Measurements from ENCODE around the gene GALNT9. TPM values are rescaled to one million over a fixed set of nuclear protein-coding genes. Genes with fewer than 3 reads are reported as not detected.

GALNT9 gene
- polyA plus RNA-seq, 1 of the 3 experiments (the other 2 are of a cell fraction), result not detected

DNA sequence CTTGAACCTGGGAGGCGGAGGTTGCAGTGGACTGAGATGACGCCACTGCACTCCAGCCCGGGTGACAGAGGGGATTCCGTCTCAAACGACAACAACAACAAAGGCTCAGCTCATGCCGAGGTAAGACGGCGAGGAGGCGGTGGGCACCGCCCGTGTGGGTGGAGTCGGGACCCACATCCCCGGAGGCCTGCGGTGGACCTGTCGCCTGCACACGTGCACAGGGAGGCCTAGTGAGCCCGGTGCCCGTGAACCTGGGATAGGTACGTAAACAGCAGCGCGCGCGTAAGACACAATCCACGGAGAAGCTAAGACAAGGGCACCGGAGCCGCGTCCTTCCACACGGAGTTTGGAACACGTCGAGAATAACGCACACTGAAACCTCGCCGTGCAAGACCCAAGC, 78.7 kb downstream of the GALNT9 start (continued):
- TF ChIP-seq EP300 (IDR thresholded peaks at IDR 0.05; ENCODE audit: borderline replicate concordance in 1 of 2, low read depth in 1 of 2, low read length in 1 of 2), result no peak

GRCh38 chr12:132249689-132250478, 79.5 kb downstream of the GALNT9 start:
- no peak overlapping the region for H3K27ac ChIP-seq (ENCODE audit: low read depth in 2 of 2, low read length in 1 of 2)
- ChIA-PET POLR2A (no interaction called here), CTCF (interaction anchor here (1.1 kb wide), 1 partner anchor 96 kb away, joined by 3 read pairs; no protein-coding TSS in a partner anchor)
- no peak overlapping the region for H3K4me2 ChIP-seq
- H3K9ac ChIP-seq, result no peak overlapping the region
- no peak overlapping the region for H3K4me3 ChIP-seq (ENCODE audit: low read depth in 2 of 2, low read length in 1 of 2)
- H3K9me2 ChIP-seq, result no peaks in the 10 kb centered on the region
- 27% methylated on average over 37 of the region's 39 CpGs for WGBS (ENCODE audit: low lambda C conversion rate)
- no peak overlapping the region for H2AFZ ChIP-seq (ENCODE audit: low read depth)
- no peaks in the 10 kb centered on the region for H3K4me1 ChIP-seq (ENCODE audit: control insufficient read depth in 1 of 2, insufficient read depth in 2 of 2, low read depth in 1 of 2, low read length in 1 of 2)
- DNase-seq, result no peak
- H3K36me3 ChIP-seq (replicated peaks in 1 of 2; ENCODE audit: control insufficient read depth in 1 of 2, insufficient read depth in 2 of 2, low read length in 1 of 2), result no peaks in the 10 kb centered on the region
- H4K20me1 ChIP-seq (ENCODE audit: insufficient read depth), result no peaks in the 10 kb centered on the region
- H3K9me3 ChIP-seq, result no peaks in the 10 kb centered on the region
- no peaks in the 10 kb centered on the region for H3K79me2 ChIP-seq (ENCODE audit: insufficient read depth)
- H3F3A ChIP-seq (replicated peaks; ENCODE audit: insufficient read depth), result no peaks in the 10 kb centered on the region
- H3K27me3 ChIP-seq (ENCODE audit: insufficient read depth), result peaks cover 84% of the 10 kb centered on the region
- no peak for TF ChIP-seq RFX5 (IDR thresholded peaks at IDR 0.05; ENCODE audit: low read length)
- TF ChIP-seq MXI1 (IDR thresholded peaks at IDR 0.05; ENCODE audit: low read depth, low read length), result no peak
- TF ChIP-seq TAF1 (IDR thresholded peaks at IDR 0.05; ENCODE audit: borderline replicate concordance, low read depth, low read length), result no peak
- no peak for TF ChIP-seq NFIC (IDR thresholded peaks at IDR 0.05; ENCODE audit: borderline replicate concordance)
- TF ChIP-seq RXRA (IDR thresholded peaks at IDR 0.05; ENCODE audit: borderline replicate concordance, low read depth), result no peak
- TF ChIP-seq YY1 (IDR thresholded peaks at IDR 0.05; ENCODE audit: low read depth), result no peak

- H3K27ac ChIP-seq (ENCODE audit: low read depth in 2 of 2, low read length in 1 of 2), result no peak overlapping the region
- H3K9ac ChIP-seq, result no peak overlapping the region
- TF ChIP-seq, protein P1, sequence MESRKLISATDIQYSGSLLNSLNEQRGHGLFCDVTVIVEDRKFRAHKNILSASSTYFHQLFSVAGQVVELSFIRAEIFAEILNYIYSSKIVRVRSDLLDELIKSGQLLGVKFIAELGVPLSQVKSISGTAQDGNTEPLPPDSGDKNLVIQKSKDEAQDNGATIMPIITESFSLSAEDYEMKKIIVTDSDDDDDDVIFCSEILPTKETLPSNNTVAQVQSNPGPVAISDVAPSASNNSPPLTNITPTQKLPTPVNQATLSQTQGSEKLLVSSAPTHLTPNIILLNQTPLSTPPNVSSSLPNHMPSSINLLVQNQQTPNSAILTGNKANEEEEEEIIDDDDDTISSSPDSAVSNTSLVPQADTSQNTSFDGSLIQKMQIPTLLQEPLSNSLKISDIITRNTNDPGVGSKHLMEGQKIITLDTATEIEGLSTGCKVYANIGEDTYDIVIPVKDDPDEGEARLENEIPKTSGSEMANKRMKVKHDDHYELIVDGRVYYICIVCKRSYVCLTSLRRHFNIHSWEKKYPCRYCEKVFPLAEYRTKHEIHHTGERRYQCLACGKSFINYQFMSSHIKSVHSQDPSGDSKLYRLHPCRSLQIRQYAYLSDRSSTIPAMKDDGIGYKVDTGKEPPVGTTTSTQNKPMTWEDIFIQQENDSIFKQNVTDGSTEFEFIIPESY (IDR thresholded peaks at IDR 0.05; ENCODE audit: borderline replicate concordance, low read depth), result no peak
- TF ChIP-seq, protein P2, sequence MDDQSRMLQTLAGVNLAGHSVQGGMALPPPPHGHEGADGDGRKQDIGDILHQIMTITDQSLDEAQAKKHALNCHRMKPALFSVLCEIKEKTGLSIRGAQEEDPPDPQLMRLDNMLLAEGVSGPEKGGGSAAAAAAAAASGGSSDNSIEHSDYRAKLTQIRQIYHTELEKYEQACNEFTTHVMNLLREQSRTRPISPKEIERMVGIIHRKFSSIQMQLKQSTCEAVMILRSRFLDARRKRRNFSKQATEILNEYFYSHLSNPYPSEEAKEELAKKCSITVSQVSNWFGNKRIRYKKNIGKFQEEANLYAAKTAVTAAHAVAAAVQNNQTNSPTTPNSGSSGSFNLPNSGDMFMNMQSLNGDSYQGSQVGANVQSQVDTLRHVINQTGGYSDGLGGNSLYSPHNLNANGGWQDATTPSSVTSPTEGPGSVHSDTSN (IDR thresholded peaks at IDR 0.05), result no peak
- TF ChIP-seq USF1 (IDR thresholded peaks at IDR 0.05; ENCODE audit: borderline replicate concordance, low read depth) (no peak), MEF2A (IDR thresholded peaks at IDR 0.05; ENCODE audit: borderline replicate concordance, low read depth) (no peak)
- no peaks in the 10 kb centered on the region for H3K4me1 ChIP-seq (ENCODE audit: control insufficient read depth in 1 of 2, insufficient read depth in 2 of 2, low read depth in 1 of 2, low read length in 1 of 2)
- WGBS (ENCODE audit: low lambda C conversion rate), result 37% methylated on average over 13 of the region's 16 CpGs
- no peak for DNase-seq
- CTCF ChIA-PET, result interaction anchor here (0.5 kb wide), 1 partner anchor 47 kb away, joined by 3 read pairs; no protein-coding TSS in a partner anchor
- no peaks in the 10 kb centered on the region for H3K9me2 ChIP-seq
- H2AFZ ChIP-seq (ENCODE audit: low read depth), result no peak overlapping the region
- no peak overlapping the region for H3K4me2 ChIP-seq
- POLR2A ChIA-PET, result no interaction called here
- H3F3A ChIP-seq (replicated peaks; ENCODE audit: insufficient read depth), result peaks cover 3% of the 10 kb centered on the region
- no peaks in the 10 kb centered on the region for H3K36me3 ChIP-seq (replicated peaks in 1 of 2; ENCODE audit: control insufficient read depth in 1 of 2, insufficient read depth in 2 of 2, low read length in 1 of 2)
- H3K27me3 ChIP-seq (ENCODE audit: insufficient read depth), result peaks cover 74% of the 10 kb centered on the region
- H3K4me3 ChIP-seq (ENCODE audit: low read depth in 2 of 2, low read length in 1 of 2), result no peak overlapping the region
- H3K79me2 ChIP-seq (ENCODE audit: insufficient read depth), result no peaks in the 10 kb centered on the region
- H3K9me3 ChIP-seq, result no peaks in the 10 kb centered on the region
- no peaks in the 10 kb centered on the region for H4K20me1 ChIP-seq (ENCODE audit: insufficient read depth)
These were observed 80.8 kb downstream of the GALNT9 start for GRCh38 chr12:132248453-132249167.

All from SK-N-SH (cell line).